NCI-H748 (cell line): Measurements from ENCODE around the gene CFAP299.
"Not testable (repeated sequence)": the region's sequence is repeated elsewhere in the genome, so short reads cannot be mapped to it uniquely, and the experiment has no call there.

Source experiments
- DNase-seq: peaks from one replicate; lab custom pipeline; 2025; ENCODE audit not compliant: unreplicated experiment; lab: John Stamatoyannopoulos, UW

Gene CFAP299

DNA sequence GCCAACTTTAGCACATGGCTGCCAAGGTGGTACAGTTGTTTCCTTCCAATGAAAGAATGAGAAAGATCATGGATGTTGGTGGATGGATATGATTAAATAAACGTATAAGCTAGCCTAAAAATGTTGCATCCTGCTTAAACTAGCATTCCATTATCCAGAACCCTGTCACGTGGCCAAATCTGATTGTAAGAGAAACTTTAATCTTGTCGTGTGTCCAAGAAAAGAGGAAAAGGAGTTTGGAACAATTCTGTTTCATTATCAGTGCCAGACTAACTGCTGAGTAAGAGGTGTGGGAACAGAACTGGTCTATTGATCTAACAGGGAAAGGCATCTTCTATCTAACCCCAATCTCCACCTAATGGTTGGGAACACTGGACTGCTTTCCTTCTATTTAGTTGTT lies 369.8 kb downstream of the CFAP299 start:
- DNase-seq = no peak

DNA sequence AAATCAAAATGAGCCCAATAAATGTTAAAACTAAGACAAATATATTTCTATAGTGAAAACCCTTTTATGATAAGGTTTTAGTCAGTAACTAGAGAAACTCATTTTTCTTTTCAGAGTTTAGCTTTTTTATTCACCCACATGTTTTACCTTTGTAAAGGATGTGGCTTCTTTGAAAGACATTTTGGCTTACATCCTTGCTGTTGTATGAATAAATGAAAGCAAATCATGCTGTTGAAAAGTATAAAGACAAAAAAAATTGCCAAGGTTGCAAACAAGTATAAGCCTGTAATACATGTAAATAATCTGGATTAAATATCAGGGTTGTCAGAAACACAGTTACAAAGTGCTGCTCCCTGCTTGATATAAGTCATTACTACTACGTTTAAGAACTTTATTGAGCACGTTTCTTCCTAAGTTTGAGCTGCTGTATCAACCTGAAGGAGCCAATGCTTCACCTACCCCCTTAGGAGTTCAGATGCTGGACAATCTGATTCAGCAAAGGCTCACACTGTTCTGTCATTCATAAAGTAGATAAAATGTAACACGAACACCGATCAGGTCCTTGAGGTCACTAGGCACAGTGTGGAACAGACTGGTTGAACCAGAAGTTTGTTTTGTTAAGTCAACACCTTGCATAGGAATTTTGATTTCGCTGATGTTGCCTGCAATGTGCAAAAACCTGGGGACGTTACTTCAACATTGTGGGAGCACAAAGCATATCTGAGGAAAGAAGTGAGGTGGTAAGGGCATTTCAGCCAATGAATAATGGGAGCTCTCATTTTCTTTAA lies 373.7 kb downstream of the CFAP299 start:
- DNase-seq = no peak

DNA sequence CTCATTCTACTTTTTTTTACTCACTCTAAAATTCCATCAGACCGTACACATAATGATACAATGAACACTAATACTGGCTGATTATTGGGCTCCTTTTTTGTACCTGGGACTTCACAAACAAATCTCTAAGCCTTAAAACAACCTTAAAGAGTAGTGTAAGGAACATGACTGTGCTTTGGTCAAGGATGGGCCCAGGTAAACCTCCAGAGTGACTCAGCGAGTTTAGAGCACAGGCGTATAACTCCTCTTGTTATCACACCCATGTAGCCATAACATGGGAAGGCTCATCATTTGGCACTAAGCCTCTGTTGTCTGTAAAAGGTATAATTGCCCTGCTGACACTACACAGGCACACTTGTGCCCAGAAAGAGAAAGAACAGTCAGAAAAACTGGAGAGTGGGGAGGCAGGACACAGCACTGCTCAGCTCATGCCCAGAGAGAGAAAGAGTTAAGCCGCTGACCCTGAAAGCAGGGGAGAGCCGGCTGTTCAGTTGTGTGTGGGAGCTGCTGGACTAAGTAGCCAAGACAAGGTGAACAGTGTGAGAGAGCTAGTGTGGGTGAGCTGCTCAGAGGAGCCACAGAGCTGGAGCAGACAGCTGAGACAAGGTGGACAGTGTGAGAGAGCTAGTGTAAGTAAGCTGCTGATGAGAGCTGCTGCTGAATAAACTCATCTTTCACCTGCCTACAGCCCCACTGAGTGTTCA lies 375.4 kb downstream of the CFAP299 start:
- DNase-seq = no peak

- no peak for DNase-seq
These were observed 376.4 kb downstream of the CFAP299 start for GRCh38 chr4:80711956-80712355.

GRCh38 chr4:80713409-80713808 lies 377.9 kb downstream of the CFAP299 start:
- DNase-seq = peak; percentile 21

- no peak for DNase-seq
These were observed 381.7 kb downstream of the CFAP299 start for GRCh38 chr4:80717204-80717603.

- no peak for DNase-seq
These were observed 390.9 kb downstream of the CFAP299 start for GRCh38 chr4:80726471-80726870.

DNA sequence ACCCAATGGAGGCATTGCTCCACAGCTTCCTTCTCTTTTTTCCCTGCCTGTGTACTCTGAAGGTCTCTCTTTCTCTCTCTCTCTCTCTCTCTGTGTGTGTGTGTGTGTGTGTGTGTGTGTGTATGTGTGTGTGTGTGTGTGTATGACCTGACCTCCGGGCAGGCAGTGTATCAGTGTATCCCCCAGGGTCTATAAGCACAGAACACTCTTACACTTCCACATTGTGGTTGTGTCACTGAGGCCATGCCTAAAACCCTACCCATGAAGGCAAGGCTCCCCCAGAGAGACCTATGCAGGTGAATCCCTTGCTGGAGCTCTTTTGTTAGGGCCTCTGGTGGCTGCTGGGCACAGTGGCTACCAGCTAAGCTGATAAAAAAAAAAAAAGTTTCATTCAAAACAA lies 394.6 kb downstream of the CFAP299 start:
- DNase-seq = no peak

GRCh38 chr4:80731436-80731835 lies 395.9 kb downstream of the CFAP299 start:
- DNase-seq = no peak

DNA sequence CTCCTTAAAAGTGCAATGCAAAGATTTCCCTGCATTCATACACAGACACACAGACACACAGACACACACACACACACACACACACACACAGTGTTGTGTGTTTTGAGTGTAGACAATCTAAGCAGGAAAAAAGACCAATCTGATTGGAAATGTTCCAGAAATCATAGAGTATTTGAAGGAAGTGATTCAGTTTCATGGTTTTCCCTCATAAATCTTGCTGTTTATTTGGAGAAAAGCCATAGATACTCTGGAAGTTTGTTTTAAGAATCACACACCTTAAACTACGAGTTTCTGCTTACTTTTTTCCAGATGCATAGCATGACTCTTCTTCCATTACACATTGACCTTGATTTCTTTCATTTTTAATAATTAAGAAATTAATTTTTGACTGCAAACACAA lies 396.5 kb downstream of the CFAP299 start:
- DNase-seq = no peak

- DNase-seq = no peak
These were observed 404.8 kb downstream of the CFAP299 start for GRCh38 chr4:80740375-80740774.

DNA sequence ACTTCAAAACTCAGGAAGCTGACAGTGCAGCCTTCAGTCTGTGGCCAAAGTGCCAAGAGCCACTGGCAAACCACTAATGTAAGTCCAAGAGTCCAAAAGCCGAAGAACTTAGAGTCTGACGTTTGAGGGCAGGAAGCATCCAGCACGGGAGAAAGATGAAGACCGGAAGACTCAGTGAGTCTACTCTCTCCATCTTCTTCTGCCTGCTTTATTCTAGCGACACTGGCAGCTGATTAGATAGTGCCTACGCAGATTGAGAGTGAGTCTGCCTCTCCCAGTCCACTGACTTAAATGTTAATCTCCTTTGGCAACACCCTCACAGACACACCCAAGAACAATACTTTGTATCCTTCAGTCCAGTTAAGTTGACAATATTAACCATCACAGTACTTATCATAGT lies 414.0 kb downstream of the CFAP299 start:
- not testable (repeated sequence) for DNase-seq

- no peak for DNase-seq
These were observed 415.7 kb downstream of the CFAP299 start for GRCh38 chr4:80751200-80751599.

- no peak for DNase-seq
These were observed 432.4 kb downstream of the CFAP299 start for GRCh38 chr4:80767944-80768343.

- no peak for DNase-seq
These were observed 440.6 kb downstream of the CFAP299 start for GRCh38 chr4:80776168-80776567.

DNA sequence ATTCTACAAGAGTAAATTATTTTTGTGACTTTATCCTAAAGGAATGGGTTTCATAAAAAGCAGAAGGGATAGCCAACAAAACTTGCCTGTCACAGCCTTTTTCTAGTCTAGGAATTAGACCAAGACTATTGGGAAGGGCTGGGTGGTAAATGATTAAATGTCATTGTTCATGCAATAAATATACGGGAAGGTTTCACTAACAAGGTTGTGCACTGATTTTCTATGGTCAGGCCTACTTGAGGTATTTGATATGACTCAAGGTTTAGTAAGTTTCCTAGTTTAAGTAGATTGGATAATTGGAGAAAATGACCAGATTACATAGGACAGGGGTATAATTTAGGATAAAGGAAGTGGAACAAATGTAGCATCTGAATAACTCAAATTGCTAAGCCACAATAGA lies 445.9 kb downstream of the CFAP299 start:
- no peak for DNase-seq

DNA sequence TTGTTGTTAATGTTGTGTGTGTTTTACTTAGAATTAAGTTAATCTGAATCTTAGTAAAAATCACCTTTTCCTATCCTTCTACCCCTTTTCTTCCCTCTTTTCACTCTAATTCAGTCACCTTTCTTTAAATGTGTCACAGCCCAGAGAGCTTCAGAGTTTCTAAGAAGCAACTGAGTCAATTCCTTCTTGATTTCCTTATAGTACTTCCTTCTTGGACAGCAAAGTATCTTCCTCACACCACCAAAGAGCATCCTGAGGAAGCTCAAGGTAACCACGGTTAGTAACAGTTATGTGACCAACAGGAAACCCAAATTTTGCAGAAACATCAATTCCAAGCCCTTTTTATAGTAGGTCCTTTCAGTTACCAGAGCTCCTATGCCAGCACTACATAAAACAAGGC lies 451.8 kb downstream of the CFAP299 start:
- DNase-seq = no peak

- peak; percentile 2 for DNase-seq
These were observed 453.3 kb downstream of the CFAP299 start for GRCh38 chr4:80788798-80789197.

DNA sequence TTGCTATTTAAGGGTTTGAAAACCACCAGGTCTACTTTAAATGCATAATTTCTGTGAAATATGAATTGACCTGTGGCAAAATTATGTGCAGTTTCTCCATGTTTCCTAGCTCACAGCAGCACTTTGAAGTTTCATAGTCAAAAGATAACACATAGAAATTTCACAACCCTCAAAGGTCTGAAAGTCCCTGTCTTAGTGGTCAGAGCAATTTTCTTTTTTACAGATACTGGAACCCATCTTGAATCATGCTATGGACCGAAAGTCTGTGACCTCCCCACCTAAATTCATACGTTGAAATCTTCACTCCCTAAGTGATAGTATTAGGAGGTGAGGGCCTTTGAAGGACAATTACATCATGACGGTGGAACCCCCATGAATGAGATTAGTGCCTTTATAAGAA lies 454.6 kb downstream of the CFAP299 start:
- DNase-seq = no peak

- not testable (repeated sequence) for DNase-seq
These were observed 458.1 kb downstream of the CFAP299 start for GRCh38 chr4:80793660-80794059.

DNA sequence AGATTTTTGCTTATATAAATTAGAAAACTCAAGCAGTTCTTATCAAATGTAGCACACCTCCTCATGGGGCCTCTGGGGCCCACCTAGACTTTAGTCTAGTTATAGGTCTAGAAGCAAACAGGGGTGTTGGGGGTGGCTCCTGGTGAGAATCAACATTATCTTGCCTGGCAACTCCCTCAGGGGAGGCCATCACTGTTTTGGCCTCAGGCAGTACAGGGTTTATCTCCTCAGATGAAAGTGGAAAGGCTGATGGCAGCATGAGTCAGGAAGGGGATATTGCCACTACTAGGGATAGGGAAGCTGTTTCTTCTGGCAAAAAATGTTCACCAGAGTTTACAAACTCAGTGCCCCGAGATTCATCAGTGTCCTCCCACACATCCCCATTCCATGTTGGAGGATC lies 462.6 kb downstream of the CFAP299 start:
- no peak for DNase-seq

DNA sequence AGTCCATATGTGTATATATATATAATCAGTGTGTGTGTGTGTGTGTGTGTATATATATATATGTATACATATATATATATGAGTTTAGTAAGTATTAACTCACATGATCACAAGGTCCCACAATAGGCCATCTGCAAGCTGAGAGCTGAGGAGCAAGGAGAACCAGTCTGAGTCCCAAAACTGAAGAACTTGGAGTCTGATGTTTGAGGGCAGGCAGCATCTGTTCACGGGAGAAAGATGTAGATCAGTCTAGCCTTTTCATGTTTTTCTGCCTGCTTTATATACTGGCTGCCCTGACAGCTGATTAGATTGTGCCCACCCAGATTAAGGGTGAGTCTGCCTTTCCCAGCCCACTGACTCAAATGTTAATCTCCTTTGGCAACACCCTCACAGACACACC lies 465.2 kb downstream of the CFAP299 start:
- peak; percentile 1 for DNase-seq

GRCh38 chr4:80803337-80803736 lies 467.8 kb downstream of the CFAP299 start:
- no peak for DNase-seq
